Subcutaneous adipose tissue (tissue), 4 donors: ENCODE results near the gene CPNE1. TPM values are rescaled to one million over a fixed set of nuclear protein-coding genes. Genes with fewer than 3 reads are reported as not detected.

Source experiments
- CTCF ChIP-seq: fragments of 450-650 bp; IDR thresholded peaks from one replicate; pipeline ENCODE4 v1.5.1; 2016; ENCODE audit warnings: low read depth, mild to moderate bottlenecking, control low read depth, antibody characterized with exemption, moderate library complexity
- total RNA-seq, 4 donors: library from RNA; depleted of rRNA; stranded (reverse); fragments of >200 nt; gene quantifications; one replicate each; pipeline ENCODE4 v1.1.0, GENCODE V29; 2016

The CPNE1 gene
- 100 to 1,000 TPM in 2 of 4 donors, 10 to 100 TPM in 2; 50.6 to 115 (median 87.1) TPM for total RNA-seq

- TF ChIP-seq CTCF: no peak
Observed at GRCh38 chr20:35664466-35665206, at the start of gene CPNE1, which contains the start of gene RBM12. Gene CPNE1 (minus strand): TSS chr20:35664900. CDS start chr20:35632923, 31,977 bp downstream. Gene RBM12 (minus strand): TSS chr20:35664900. CDS start chr20:35655322, 9,578 bp downstream.

GRCh38 chr20:35714127-35714526 is 49.4 kb upstream of the CPNE1 start:
- no peak for TF ChIP-seq CTCF

- TF ChIP-seq CTCF: no peak
Observed at GRCh38 chr20:35711588-35712209, 47.0 kb upstream of the CPNE1 start.

- no peak for TF ChIP-seq CTCF
Observed at GRCh38 chr20:35710884-35711587, 46.3 kb upstream of the CPNE1 start.

GRCh38 chr20:35710039-35710438 is 45.3 kb upstream of the CPNE1 start:
- no peak for TF ChIP-seq CTCF

- TF ChIP-seq CTCF: no peak
Observed at GRCh38 chr20:35709259-35709658, 44.6 kb upstream of the CPNE1 start.

GRCh38 chr20:35708502-35708901 is 43.8 kb upstream of the CPNE1 start:
- TF ChIP-seq CTCF: no peak
